Measurements from ENCODE around the gene PGF. TPM values are rescaled to one million over a fixed set of nuclear protein-coding genes. Genes with fewer than 3 reads are reported as not detected.

PGF gene
- total RNA-seq, 2 donors from 2014 or later, result 5.0 to 7.6 TPM

GRCh38 chr14:74962046-74962445 lies 6.6 kb upstream of the PGF start:
- no peak for DNase-seq
- 91 to 100% methylated on average over 2 to 11 of the region's 11 CpGs for WGBS, 2 experiments (ENCODE audit: insufficient coverage in 1 of 2, insufficient read length in 1 of 2)
- no peaks in the 10 kb centered on the region for H3K9me3 ChIP-seq (ENCODE audit: control insufficient read depth, low read length)
- H3K27me3 ChIP-seq (ENCODE audit: control insufficient read depth, insufficient read depth, low read length, poor library complexity, severe bottlenecking), result no peaks in the 10 kb centered on the region
- H3K9ac ChIP-seq (ENCODE audit: extremely low read depth, low read length, poor library complexity, severe bottlenecking), result no peak overlapping the region
- no peaks in the 10 kb centered on the region for H3K4me1 Mint-ChIP-seq
- H3K36me3 ChIP-seq (ENCODE audit: control insufficient read depth, insufficient read depth, low read length), result no peaks in the 10 kb centered on the region
- H3K4me3 Mint-ChIP-seq, result no peak overlapping the region
- TF ChIP-seq, protein P1, sequence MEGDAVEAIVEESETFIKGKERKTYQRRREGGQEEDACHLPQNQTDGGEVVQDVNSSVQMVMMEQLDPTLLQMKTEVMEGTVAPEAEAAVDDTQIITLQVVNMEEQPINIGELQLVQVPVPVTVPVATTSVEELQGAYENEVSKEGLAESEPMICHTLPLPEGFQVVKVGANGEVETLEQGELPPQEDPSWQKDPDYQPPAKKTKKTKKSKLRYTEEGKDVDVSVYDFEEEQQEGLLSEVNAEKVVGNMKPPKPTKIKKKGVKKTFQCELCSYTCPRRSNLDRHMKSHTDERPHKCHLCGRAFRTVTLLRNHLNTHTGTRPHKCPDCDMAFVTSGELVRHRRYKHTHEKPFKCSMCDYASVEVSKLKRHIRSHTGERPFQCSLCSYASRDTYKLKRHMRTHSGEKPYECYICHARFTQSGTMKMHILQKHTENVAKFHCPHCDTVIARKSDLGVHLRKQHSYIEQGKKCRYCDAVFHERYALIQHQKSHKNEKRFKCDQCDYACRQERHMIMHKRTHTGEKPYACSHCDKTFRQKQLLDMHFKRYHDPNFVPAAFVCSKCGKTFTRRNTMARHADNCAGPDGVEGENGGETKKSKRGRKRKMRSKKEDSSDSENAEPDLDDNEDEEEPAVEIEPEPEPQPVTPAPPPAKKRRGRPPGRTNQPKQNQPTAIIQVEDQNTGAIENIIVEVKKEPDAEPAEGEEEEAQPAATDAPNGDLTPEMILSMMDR (conservative IDR thresholded peaks at IDR 0.05), result no peak
- H3K9me3 Mint-ChIP-seq, result no peaks in the 10 kb centered on the region
- no peaks in the 10 kb centered on the region for H3K4me1 ChIP-seq (ENCODE audit: control insufficient read depth, insufficient read depth, low read length)
- no peak overlapping the region for H3K4me3 ChIP-seq (ENCODE audit: low read length)
- H3K27ac Mint-ChIP-seq, result no peak overlapping the region
- peaks cover 5% of the 10 kb centered on the region for H3K27me3 Mint-ChIP-seq (ENCODE audit: insufficient read depth)
- H3K27ac ChIP-seq (ENCODE audit: low read depth, low read length), result no peak overlapping the region
- H3K36me3 Mint-ChIP-seq (ENCODE audit: low read depth), result no peaks in the 10 kb centered on the region

DNA sequence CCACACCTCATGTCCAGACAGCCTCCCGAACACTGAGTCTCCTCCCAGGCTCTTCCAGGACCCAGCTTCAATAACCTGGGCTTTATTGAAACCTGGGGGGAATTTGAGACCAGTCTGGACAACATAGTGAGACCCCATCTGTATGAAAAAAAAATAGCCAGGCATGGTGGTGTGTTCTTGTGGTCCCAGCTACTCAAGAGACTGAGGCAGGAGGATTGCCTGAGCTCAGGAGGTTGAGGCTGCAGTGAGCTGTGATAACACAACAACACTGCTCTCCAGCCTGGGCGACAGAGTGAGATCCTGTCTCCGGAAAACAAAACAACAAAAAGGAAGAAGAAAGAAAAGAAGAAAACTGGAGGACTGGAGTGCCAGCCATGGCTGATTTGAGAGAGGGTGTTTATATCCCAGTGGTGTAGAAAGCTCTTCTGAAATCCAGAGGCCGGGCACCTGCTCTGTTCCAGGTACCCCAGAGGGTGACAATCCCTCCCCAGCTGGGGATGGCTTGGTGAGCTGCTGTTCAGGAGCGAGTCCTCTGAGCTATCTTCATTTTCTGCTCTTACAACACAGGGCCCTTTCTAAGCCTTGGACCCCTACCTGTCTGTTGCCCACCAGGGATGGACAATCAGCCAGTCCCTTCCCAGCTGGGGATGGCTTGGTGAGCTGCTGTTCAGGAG lies 6.0 kb upstream of the PGF start:
- Mint-ChIP-seq H3K4me3 (no peak overlapping the region), H3K4me1 (no peaks in the 10 kb centered on the region), H3K27ac (no peak overlapping the region), H3K9me3 (no peaks in the 10 kb centered on the region), H3K27me3 (ENCODE audit: insufficient read depth) (peaks cover 10% of the 10 kb centered on the region), H3K36me3 (ENCODE audit: low read depth) (no peaks in the 10 kb centered on the region)
- H3K4me3 ChIP-seq (ENCODE audit: low read length), result no peak overlapping the region
- no peak overlapping the region for H3K27ac ChIP-seq (ENCODE audit: low read depth, low read length)
- 90 to 100% methylated on average over 2 to 5 of the region's 5 CpGs for WGBS, 2 experiments (ENCODE audit: insufficient coverage in 1 of 2, insufficient read length in 1 of 2)
- H3K36me3 ChIP-seq (ENCODE audit: control insufficient read depth, insufficient read depth, low read length), result no peaks in the 10 kb centered on the region
- no peaks in the 10 kb centered on the region for H3K4me1 ChIP-seq (ENCODE audit: control insufficient read depth, insufficient read depth, low read length)
- H3K9ac ChIP-seq (ENCODE audit: extremely low read depth, low read length, poor library complexity, severe bottlenecking), result no peak overlapping the region
- no peak for DNase-seq
- H3K9me3 ChIP-seq (ENCODE audit: control insufficient read depth, low read length), result no peaks in the 10 kb centered on the region
- TF ChIP-seq, protein P1 (conservative IDR thresholded peaks at IDR 0.05), result no peak
- H3K27me3 ChIP-seq (ENCODE audit: control insufficient read depth, insufficient read depth, low read length, poor library complexity, severe bottlenecking), result peaks cover 2% of the 10 kb centered on the region

DNA sequence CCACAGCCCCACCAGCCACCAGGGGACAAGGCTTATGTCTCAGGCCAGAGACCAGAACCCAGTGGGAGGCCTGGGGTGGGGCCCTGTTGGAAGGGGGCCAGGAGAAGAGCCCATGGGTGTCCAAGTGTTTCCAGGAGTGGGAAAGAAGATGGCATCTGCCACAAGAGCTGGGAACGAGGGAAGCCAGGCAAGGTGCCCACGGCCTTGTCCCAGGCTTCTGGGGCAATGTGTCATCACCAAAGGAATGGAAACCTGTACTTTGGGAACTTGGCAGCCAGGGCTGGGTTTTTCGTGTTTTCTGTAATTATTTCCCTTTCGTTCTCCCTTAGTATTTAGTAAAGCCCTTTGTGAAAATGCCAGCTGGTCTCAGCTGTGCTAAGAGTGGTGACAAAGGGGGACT lies 5.3 kb upstream of the PGF start:
- H3K27me3 ChIP-seq (ENCODE audit: control insufficient read depth, insufficient read depth, low read length, poor library complexity, severe bottlenecking), result peaks cover 8% of the 10 kb centered on the region
- H3K27ac ChIP-seq (ENCODE audit: low read depth, low read length), result no peak overlapping the region
- H3K9me3 ChIP-seq (ENCODE audit: control insufficient read depth, low read length), result no peaks in the 10 kb centered on the region
- DNase-seq, result no peak
- no peak overlapping the region for H3K9ac ChIP-seq (ENCODE audit: extremely low read depth, low read length, poor library complexity, severe bottlenecking)
- no peak overlapping the region for H3K4me3 ChIP-seq (ENCODE audit: low read length)
- Mint-ChIP-seq H3K4me3 (no peak overlapping the region), H3K4me1 (no peaks in the 10 kb centered on the region), H3K9me3 (no peaks in the 10 kb centered on the region), H3K36me3 (ENCODE audit: low read depth) (no peaks in the 10 kb centered on the region), H3K27ac (no peak overlapping the region), H3K27me3 (ENCODE audit: insufficient read depth) (peaks cover 15% of the 10 kb centered on the region)
- 93 to 97% methylated on average over 4 of the region's 4 CpGs for WGBS, 2 experiments (ENCODE audit: insufficient coverage in 1 of 2, insufficient read length in 1 of 2)
- TF ChIP-seq, protein P1 (conservative IDR thresholded peaks at IDR 0.05), result no peak
- no peaks in the 10 kb centered on the region for H3K36me3 ChIP-seq (ENCODE audit: control insufficient read depth, insufficient read depth, low read length)
- H3K4me1 ChIP-seq (ENCODE audit: control insufficient read depth, insufficient read depth, low read length), result no peaks in the 10 kb centered on the region

Data from endodermal cell (in vitro differentiated cells).